HepG2 (cell line): ENCODE data around the gene UBE2N. TPM values are rescaled to one million over a fixed set of nuclear protein-coding genes. Genes with fewer than 3 reads are reported as not detected.

Experiments used
- ATAC-seq: fragments of 200-7000 bp; cut with Tn5 transposase; 3 replicates; pipeline ENCODE4 v1.9.1; 2020; ENCODE audit warnings: mild to moderate bottlenecking, moderate library complexity
- BruUV-seq: library from RNA; stranded (reverse); fragments of 400-500 nt; replicated peaks from 2 replicates; lab custom pipeline; 2021; lab: Mats Ljungman, UMichigan
- CTCF ChIA-PET: fragments of 300-600 bp; formaldehyde crosslinking; extraction: SDS; loops from one replicate; lab custom pipeline; 2021; ENCODE audit warnings: low total read pairs, inconsistent platforms, low intra/inter-chr PET ratio; lab: Yijun Ruan, JAX
- POLR2A ChIA-PET: fragments of 350-600 bp; sonication (Branson Sonifier 250); formaldehyde crosslinking; loops from one replicate; lab custom pipeline; 2020; ENCODE audit warnings: antibody characterized with exemption, inconsistent platforms; lab: Yijun Ruan, JAX
- DNase-seq: peaks from one replicate; pipeline ENCODE4 v3.0.0-alpha.2; 2015; ENCODE audit warnings: low spot score
- FAIRE-seq: peaks from 3 replicates; lab custom pipeline; 2011; peaks lifted over from hg19 to GRCh38; lab: Jason Lieb, UNC
- H2AFZ ChIP-seq: one replicate; pipeline ENCODE4 v1.6.1; 2011; ENCODE audit warnings: low read length, inconsistent platforms
- H3K27ac ChIP-seq: fragments of 300-600 bp; 3 replicates; pipeline ENCODE4 v1.8.0; 2011; ENCODE audit warnings: mixed run types, mild to moderate bottlenecking, mixed read lengths, low read length, inconsistent platforms; ENCODE audit not compliant: insufficient read depth; ENCODE audit errors: extremely low read length
- H3K27me3 ChIP-seq, 2 experiments: fragments of 200-600 bp in 1 of 2; 2 replicates in 1 of 2; 3 replicates in 1 of 2; pipeline versions ENCODE4 v1.6.0 to v1.8.0; 2011; ENCODE audit warnings: low read length in 2 of 2, mild to moderate bottlenecking in 2 of 2, moderate library complexity in 2 of 2, inconsistent platforms in 1 of 2; ENCODE audit not compliant: insufficient read depth in 2 of 2, control insufficient read depth in 1 of 2
- H3K36me3 ChIP-seq, 2 experiments: fragments of 200-600 bp in 1 of 2; replicated peaks in 1 of 2; 2 replicates in 1 of 2; 3 replicates in 1 of 2; pipeline versions ENCODE4 v1.5.1 to v1.8.0; 2011; ENCODE audit warnings: low read length in 2 of 2, inconsistent platforms in 1 of 2; ENCODE audit not compliant: insufficient read depth in 2 of 2, control insufficient read depth in 1 of 2
- H3K4me1 ChIP-seq: 2 replicates; pipeline ENCODE4 v1.5.1; 2012; ENCODE audit warnings: low read length, inconsistent platforms; ENCODE audit not compliant: insufficient read depth
- H3K4me2 ChIP-seq: 2 replicates; pipeline ENCODE4 v1.6.0; 2011; ENCODE audit warnings: low read depth, low read length, inconsistent platforms
- H3K4me3 ChIP-seq, 3 experiments: fragments of 200-600 bp in 1 of 3; sonication (generic), shearing (Covaris generic) in 1 of 3; replicated peaks in 1 of 3; 2 replicates each; pipeline ENCODE4 v1.5.1; 2011 to 2016; ENCODE audit warnings: low read length in 3 of 3, inconsistent platforms in 2 of 3, low read depth in 2 of 3, mild to moderate bottlenecking in 2 of 3, control low read depth in 1 of 3, mixed read lengths in 1 of 3; ENCODE audit not compliant: insufficient read depth in 1 of 3
- H3K79me2 ChIP-seq: one replicate; pipeline ENCODE4 v1.6.1; 2011; ENCODE audit warnings: low read length, inconsistent platforms; ENCODE audit not compliant: insufficient read depth
- H3K9ac ChIP-seq: 2 replicates; pipeline ENCODE4 v1.6.0; 2011; ENCODE audit warnings: mild to moderate bottlenecking, low read depth, low read length, inconsistent platforms; ENCODE audit not compliant: insufficient read depth
- H3K9me3 ChIP-seq: 2 replicates; pipeline ENCODE4 v1.5.1; 2012; ENCODE audit warnings: mild to moderate bottlenecking, low read length
- H4K20me1 ChIP-seq: 2 replicates; pipeline ENCODE4 v1.6.0; 2011; ENCODE audit warnings: inconsistent platforms, mild to moderate bottlenecking, low read length, moderate library complexity; ENCODE audit not compliant: insufficient read depth
- CHD2 ChIP-seq: IDR thresholded peaks from 2 replicates; pipeline ENCODE4 v1.6.1; 2011; ENCODE audit warnings: low read depth, low read length, improper control_type of control experiment
- POLR2G ChIP-seq: fragments of 200-400 bp; formaldehyde crosslinking; IDR thresholded peaks from 2 replicates; pipeline ENCODE4 v1.6.1; 2018; ENCODE audit warnings: mild to moderate bottlenecking, low read depth, low read length, moderate library complexity
- ZNF547 ChIP-seq: sonication (generic); formaldehyde crosslinking; IDR thresholded peaks from 2 replicates; pipeline ENCODE4 v1.5.1; 2020; ENCODE audit warnings: mild to moderate bottlenecking, missing genetic modification reagents
- ZNF552 ChIP-seq: sonication (generic); formaldehyde crosslinking; IDR thresholded peaks from 2 replicates; pipeline ENCODE4 v1.9.0; 2022; ENCODE audit warnings: missing genetic modification reagents, mild to moderate bottlenecking, borderline replicate concordance
- ZNF790 ChIP-seq: sonication (generic); formaldehyde crosslinking; IDR thresholded peaks from 2 replicates; pipeline ENCODE4 v1.8.0; 2022; ENCODE audit warnings: missing genetic modification reagents, mild to moderate bottlenecking, borderline replicate concordance
- WGBS: methylation state at CpG from one replicate; pipeline ENCODE4 v1.1.6; 2017; ENCODE audit warnings: low lambda C conversion rate; 5-methylcytosine and 5-hydroxymethylcytosine counted together
- in situ Hi-C: cut with HindIII; loops from 2 replicates; pipeline ENCODE4 v1.10.0; 2017; ENCODE audit warnings: low pct_unique_long_range_greater_than_20kb; ENCODE audit not compliant: extremely low pct_ligation_motif_present
- intact Hi-C: fragments of 100-400 bp; cut with micrococcal nuclease; formaldehyde crosslinking; loops from one replicate; pipeline ENCODE4 v1.10.0; 2022; ENCODE audit not compliant: unreplicated experiment
- polyA plus RNA-seq, 8 experiments: library from polyadenylated mRNA; depleted of rRNA in 3 of 8; stranded (reverse) in 7 of 8; unstranded in 1 of 8; fragments of >200 nt; fragmentation: Illumina TruSeq in 4 of 8; extraction: Trizol in 4 of 8; gene quantifications; 2 replicates each; pipeline versions ENCODE4 v1.2.1 to v1.2.3, GENCODE V29; 2011 to 2016; ENCODE audit warnings: low read depth in 4 of 8, missing spikeins in 1 of 8, mixed read lengths in 1 of 8; ENCODE audit not compliant: insufficient read depth in 1 of 8
- total RNA-seq, 5 experiments: library from RNA; depleted of rRNA; stranded (reverse); fragments of >200 nt; fragmentation: Illumina TruSeq; extraction: Trizol; gene quantifications; 2 replicates each; pipeline ENCODE4 v1.2.3, GENCODE V29; 2016; ENCODE audit warnings: low read depth in 1 of 5
- TF ChIP-seq, protein P1 (sequence below): sonication (generic); formaldehyde crosslinking; IDR thresholded peaks from 2 replicates; pipeline ENCODE4 v1.5.0; 2020; ENCODE audit warnings: missing genetic modification reagents, mild to moderate bottlenecking, borderline replicate concordance
- TF ChIP-seq, protein P2 (sequence below): sonication (generic); formaldehyde crosslinking; IDR thresholded peaks from 2 replicates; pipeline ENCODE4 v1.4.0; 2020; ENCODE audit warnings: missing genetic modification reagents
- TF ChIP-seq, protein P3 (sequence below), 2 experiments: sonication (generic) in 1 of 2; formaldehyde crosslinking in 1 of 2; IDR thresholded peaks; 2 replicates each; pipeline versions ENCODE4 v1.6.1 to v1.9.0; 2014 to 2022; ENCODE audit warnings: antibody characterized with exemption in 1 of 2, borderline replicate concordance in 1 of 2, inconsistent platforms in 1 of 2, low read depth in 1 of 2, missing genetic modification reagents in 1 of 2

UBE2N gene
- total and polyA plus RNA-seq, 2 of the 13 experiments (the other 11 are each of a cell fraction or from before 2014, with no cell fraction given): 188 to 197 TPM

DNA sequence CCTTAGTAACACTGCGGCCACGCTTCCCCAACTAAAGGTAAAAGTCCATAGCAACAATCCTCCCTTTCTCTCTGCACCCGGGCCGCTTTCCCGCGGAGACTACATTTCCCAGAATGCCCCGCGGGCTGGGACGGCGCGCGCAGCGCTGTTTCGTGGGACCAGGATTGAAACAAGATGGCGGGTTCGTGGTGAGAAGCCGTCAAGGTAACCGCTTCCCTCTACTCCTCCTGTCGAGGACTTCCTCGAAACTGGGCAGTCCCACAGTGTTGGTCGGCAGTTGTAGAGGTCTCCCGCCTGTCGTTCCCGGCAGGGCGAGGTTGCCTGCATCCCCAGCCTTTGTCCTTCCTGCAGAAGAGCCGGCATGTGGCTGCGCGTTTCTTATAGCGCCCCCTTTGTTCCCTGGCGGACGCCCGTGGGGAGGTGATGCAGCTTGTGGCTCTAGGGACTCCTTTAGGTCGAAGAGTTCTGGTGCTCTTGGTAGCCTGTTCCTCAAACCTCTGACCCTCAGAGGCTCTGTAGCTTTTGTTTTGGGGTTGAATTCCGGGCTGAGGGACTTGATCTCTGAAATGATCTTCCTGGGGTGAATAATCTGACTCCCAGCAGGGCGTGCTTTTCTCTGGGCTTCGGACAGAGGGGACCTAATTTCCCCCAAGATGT lies 25.7 kb upstream of the UBE2N start, which contains the start of gene MRPL42:
MRPL42 (plus strand) TSS at position 164 of the 657 bp plus-strand sequence. CDS start 1,772 bp downstream, outside the sequence.
- DNase-seq: peak; percentile 85
- ChIA-PET POLR2A (interaction anchor here (0.7 to 2.0 kb wide), 7 partner anchors 16 to 1068 kb away, joined by 3 to 8 read pairs (median 4); partner anchors contain the start of gene UBE2N), CTCF (no interaction called here)
- in situ Hi-C loops: no loop called here
- Histone ChIP-seq H3K79me2 (peaks cover 52% of the 10 kb centered on the region), H3K9me3 (no peaks in the 10 kb centered on the region), H3K4me3 (peak within 1 kb of the TSS; percentile 78 to 92 (median 88)), H3K4me1 (peaks cover 74% of the 10 kb centered on the region), H3K27ac (peak within 1 kb of the TSS; percentile 95), H3K36me3 (peaks cover 4 to 17% of the 10 kb centered on the region in 2 experiments; a peak in 4 of 5 replicates), H3K4me2 (peak within 1 kb of the TSS; percentile 77), H4K20me1 (peaks cover 5% of the 10 kb centered on the region; the same call in 1 of the 2 replicates), H3K27me3 (no peaks in the 10 kb centered on the region; a peak in 1 of 5 replicates), H3K9ac (peak within 1 kb of the TSS; percentile 91), H2AFZ (no peak within 1 kb of the TSS)
- peak; percentile 94 for ATAC-seq
- intact Hi-C loops: loop anchor here (1.0 kb wide), 1 partner anchor 25 kb away; no protein-coding TSS in a partner anchor
- BruUV-seq: TSS peak; percentile 64
- WGBS: 0% methylated on average over 12 of the region's 36 CpGs
- FAIRE-seq: peak; percentile 90
- TF ChIP-seq ZNF547 (CRISPR knock-in tag): peak; percentile 92
- TF ChIP-seq POLR2G: peak; percentile 93
- no peak for TF ChIP-seq ZNF552 (CRISPR knock-in tag)
- TF ChIP-seq, protein P1, sequence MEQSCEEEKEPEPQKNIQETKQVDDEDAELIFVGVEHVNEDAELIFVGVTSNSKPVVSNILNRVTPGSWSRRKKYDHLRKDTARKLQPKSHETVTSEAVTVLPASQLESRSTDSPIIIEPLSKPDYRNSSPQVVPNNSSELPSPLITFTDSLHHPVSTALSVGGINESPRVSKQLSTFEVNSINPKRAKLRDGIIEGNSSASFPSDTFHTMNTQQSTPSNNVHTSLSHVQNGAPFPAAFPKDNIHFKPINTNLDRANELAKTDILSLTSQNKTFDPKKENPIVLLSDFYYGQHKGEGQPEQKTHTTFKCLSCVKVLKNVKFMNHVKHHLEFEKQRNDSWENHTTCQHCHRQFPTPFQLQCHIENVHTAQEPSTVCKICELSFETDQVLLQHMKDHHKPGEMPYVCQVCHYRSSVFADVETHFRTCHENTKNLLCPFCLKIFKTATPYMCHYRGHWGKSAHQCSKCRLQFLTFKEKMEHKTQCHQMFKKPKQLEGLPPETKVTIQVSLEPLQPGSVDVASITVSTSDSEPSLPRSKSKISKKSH (CRISPR knock-in tag): peak; percentile 88; the same call in 1 of the 2 replicates
- TF ChIP-seq, protein P2, sequence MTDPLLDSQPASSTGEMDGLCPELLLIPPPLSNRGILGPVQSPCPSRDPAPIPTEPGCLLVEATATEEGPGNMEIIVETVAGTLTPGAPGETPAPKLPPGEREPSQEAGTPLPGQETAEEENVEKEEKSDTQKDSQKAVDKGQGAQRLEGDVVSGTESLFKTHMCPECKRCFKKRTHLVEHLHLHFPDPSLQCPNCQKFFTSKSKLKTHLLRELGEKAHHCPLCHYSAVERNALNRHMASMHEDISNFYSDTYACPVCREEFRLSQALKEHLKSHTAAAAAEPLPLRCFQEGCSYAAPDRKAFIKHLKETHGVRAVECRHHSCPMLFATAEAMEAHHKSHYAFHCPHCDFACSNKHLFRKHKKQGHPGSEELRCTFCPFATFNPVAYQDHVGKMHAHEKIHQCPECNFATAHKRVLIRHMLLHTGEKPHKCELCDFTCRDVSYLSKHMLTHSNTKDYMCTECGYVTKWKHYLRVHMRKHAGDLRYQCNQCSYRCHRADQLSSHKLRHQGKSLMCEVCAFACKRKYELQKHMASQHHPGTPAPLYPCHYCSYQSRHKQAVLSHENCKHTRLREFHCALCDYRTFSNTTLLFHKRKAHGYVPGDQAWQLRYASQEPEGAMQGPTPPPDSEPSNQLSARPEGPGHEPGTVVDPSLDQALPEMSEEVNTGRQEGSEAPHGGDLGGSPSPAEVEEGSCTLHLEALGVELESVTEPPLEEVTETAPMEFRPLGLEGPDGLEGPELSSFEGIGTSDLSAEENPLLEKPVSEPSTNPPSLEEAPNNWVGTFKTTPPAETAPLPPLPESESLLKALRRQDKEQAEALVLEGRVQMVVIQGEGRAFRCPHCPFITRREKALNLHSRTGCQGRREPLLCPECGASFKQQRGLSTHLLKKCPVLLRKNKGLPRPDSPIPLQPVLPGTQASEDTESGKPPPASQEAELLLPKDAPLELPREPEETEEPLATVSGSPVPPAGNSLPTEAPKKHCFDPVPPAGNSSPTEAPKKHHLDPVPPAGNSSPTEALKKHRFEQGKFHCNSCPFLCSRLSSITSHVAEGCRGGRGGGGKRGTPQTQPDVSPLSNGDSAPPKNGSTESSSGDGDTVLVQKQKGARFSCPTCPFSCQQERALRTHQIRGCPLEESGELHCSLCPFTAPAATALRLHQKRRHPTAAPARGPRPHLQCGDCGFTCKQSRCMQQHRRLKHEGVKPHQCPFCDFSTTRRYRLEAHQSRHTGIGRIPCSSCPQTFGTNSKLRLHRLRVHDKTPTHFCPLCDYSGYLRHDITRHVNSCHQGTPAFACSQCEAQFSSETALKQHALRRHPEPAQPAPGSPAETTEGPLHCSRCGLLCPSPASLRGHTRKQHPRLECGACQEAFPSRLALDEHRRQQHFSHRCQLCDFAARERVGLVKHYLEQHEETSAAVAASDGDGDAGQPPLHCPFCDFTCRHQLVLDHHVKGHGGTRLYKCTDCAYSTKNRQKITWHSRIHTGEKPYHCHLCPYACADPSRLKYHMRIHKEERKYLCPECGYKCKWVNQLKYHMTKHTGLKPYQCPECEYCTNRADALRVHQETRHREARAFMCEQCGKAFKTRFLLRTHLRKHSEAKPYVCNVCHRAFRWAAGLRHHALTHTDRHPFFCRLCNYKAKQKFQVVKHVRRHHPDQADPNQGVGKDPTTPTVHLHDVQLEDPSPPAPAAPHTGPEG: peak; percentile 62; the same call in 1 of the 2 replicates
- no peak for TF ChIP-seq ZNF790 (CRISPR knock-in tag)
- TF ChIP-seq CHD2: 0 out of 2 replicates have a peak, but pooled peaks have one; percentile 12
- TF ChIP-seq, protein P3, sequence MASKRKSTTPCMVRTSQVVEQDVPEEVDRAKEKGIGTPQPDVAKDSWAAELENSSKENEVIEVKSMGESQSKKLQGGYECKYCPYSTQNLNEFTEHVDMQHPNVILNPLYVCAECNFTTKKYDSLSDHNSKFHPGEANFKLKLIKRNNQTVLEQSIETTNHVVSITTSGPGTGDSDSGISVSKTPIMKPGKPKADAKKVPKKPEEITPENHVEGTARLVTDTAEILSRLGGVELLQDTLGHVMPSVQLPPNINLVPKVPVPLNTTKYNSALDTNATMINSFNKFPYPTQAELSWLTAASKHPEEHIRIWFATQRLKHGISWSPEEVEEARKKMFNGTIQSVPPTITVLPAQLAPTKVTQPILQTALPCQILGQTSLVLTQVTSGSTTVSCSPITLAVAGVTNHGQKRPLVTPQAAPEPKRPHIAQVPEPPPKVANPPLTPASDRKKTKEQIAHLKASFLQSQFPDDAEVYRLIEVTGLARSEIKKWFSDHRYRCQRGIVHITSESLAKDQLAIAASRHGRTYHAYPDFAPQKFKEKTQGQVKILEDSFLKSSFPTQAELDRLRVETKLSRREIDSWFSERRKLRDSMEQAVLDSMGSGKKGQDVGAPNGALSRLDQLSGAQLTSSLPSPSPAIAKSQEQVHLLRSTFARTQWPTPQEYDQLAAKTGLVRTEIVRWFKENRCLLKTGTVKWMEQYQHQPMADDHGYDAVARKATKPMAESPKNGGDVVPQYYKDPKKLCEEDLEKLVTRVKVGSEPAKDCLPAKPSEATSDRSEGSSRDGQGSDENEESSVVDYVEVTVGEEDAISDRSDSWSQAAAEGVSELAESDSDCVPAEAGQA (IDR thresholded peaks at IDR 0.05; ENCODE audit: low read depth): peak; percentile 90
- TF ChIP-seq, protein P3 (CRISPR knock-in tag; IDR thresholded peaks at IDR 0.05; ENCODE audit: borderline replicate concordance): no peak
